ENCODE data around the gene RALGDS.

- TF ChIP-seq CTCF (IDR thresholded peaks at IDR 0.05) (no peak), POLR2A (IDR thresholded peaks at IDR 0.05) (no peak)
Measured at GRCh38 chr9:133107245-133107722, 13.8 kb downstream of the RALGDS start.

Measured in right lobe of liver (tissue), 4 donors.